Right atrium auricular region (tissue), 2 donors: ENCODE measurements around the gene CHRNE. TPM values are rescaled to one million over a fixed set of nuclear protein-coding genes. Genes with fewer than 3 reads are reported as not detected.
"Not testable (repeated sequence)": the region's sequence is repeated elsewhere in the genome, so short reads cannot be mapped to it uniquely, and the experiment has no call there.

Experiments used
- DNase-seq: peaks from one replicate; pipeline ENCODE4 v3.0.0-alpha.2; 2019; ENCODE audit warnings: low spot score
- H3K27ac ChIP-seq, 2 donors: fragments of 200-600 bp; sonication (generic); 1 replicate in 1 of 2; 2 replicates in 1 of 2; pipeline ENCODE4 v1.5.1; 2016 to 2019
- H3K27me3 ChIP-seq, 2 donors: fragments of 200-600 bp; sonication (generic); one replicate each; pipeline versions ENCODE4 v1.5.1 to v1.6.0; 2017 to 2019
- H3K36me3 ChIP-seq: fragments of 200-600 bp; sonication (generic); one replicate; pipeline ENCODE4 v1.5.1; 2016
- H3K4me1 ChIP-seq, 2 donors: fragments of 200-600 bp; sonication (generic); one replicate each; pipeline versions ENCODE4 v1.5.1 to v1.6.0; 2017 to 2019
- H3K4me3 ChIP-seq, 2 donors: fragments of 200-600 bp; sonication (generic); 1 replicate in 1 of 2; 2 replicates in 1 of 2; pipeline ENCODE4 v1.5.1; 2017 to 2019; ENCODE audit warnings: mild to moderate bottlenecking in 1 of 2, moderate library complexity in 1 of 2
- H3K9me3 ChIP-seq, 2 donors: fragments of 200-600 bp; sonication (generic); one replicate each; pipeline ENCODE4 v1.5.1; 2019
- total RNA-seq, 2 donors: library from RNA; depleted of rRNA; stranded (reverse); fragments of >200 nt; gene quantifications; one replicate each; pipeline ENCODE4 v1.1.0, GENCODE V29; 2016
- TF ChIP-seq, protein P1 (sequence below), 2 donors: fragments of 200-600 bp; sonication (generic); IDR thresholded peaks; one replicate each; pipeline ENCODE4 v1.5.1; 2019; ENCODE audit warnings: antibody characterized with exemption in 2 of 2

Gene CHRNE
- total RNA-seq, 2 donors from 2014 or later, result 49.3 to 167 TPM

DNA sequence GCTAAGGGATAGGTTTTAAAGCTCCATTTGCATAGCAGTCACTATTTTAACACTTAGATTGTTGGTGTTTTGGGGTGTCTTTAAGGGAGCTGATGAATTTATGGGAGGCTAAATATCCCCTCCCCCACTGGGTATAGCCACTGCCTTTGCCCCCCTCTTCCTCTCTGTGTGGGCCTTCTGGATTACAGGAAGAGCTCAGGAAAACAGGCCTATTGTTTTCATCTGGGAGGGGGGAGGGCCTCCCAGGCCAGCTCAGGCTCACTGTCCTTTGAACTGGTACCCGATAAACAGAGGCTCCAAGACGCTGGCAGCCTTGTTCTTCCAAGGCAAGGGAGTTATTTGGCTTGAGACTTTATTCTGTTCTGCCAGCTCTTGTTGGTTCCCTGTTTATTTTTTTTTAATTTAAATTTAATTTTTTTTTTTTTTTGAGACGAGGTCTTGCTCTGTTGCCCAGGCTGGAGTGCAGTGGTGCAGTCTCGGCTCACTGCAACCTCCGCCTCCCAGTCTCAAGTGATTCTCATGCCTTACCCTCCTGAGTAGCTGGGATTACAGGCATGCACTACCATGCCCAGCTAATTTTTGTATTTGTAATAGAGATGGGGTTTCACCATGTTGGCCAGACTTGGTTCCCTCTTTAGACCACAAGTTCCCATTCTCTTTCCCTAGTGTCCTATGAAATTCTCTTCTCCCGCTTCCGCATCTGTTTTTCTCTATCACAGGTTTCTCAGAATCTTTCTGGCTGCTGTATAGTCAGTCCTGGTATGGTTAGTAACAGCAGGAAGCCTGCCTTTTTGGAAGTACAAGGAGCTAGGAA lies 44.6 kb downstream of the CHRNE start:
- no peaks in the 10 kb centered on the region for H3K36me3 ChIP-seq
- H3K27me3 ChIP-seq, result no peaks in the 10 kb centered on the region
- peaks cover 0 to 46% of the 10 kb centered on the region in 2 donors for H3K4me1 ChIP-seq
- no peak overlapping the region for H3K4me3 ChIP-seq
- TF ChIP-seq, protein P1, sequence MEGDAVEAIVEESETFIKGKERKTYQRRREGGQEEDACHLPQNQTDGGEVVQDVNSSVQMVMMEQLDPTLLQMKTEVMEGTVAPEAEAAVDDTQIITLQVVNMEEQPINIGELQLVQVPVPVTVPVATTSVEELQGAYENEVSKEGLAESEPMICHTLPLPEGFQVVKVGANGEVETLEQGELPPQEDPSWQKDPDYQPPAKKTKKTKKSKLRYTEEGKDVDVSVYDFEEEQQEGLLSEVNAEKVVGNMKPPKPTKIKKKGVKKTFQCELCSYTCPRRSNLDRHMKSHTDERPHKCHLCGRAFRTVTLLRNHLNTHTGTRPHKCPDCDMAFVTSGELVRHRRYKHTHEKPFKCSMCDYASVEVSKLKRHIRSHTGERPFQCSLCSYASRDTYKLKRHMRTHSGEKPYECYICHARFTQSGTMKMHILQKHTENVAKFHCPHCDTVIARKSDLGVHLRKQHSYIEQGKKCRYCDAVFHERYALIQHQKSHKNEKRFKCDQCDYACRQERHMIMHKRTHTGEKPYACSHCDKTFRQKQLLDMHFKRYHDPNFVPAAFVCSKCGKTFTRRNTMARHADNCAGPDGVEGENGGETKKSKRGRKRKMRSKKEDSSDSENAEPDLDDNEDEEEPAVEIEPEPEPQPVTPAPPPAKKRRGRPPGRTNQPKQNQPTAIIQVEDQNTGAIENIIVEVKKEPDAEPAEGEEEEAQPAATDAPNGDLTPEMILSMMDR (IDR thresholded peaks at IDR 0.05), result no peak
- DNase-seq, result no peak
- H3K9me3 ChIP-seq, result no peaks in the 10 kb centered on the region
- H3K27ac ChIP-seq, result peak overlapping the region; percentile 47 to 64

DNA sequence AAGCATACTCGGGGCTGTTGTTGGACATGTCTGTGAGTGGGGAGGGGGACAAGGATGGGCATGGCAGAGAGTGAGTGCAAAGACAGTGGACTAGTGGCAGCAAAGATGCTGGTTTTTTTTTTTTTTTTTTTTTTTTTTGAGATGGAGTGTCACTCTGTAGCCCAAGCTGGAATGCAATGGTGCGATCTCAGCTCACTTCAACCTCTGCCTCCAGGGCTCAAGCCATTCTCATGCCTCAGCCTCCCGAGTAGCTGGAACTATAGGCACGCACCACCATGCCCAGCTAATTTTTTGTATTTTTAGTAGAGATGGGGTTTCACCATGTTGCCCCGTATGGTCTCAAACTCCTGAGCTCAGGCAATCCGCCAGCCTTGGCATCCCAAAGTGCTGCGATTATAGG lies 45.6 kb downstream of the CHRNE start:
- not testable (repeated sequence) for H3K36me3 ChIP-seq, H3K9me3 ChIP-seq, H3K27me3 ChIP-seq, H3K4me3 ChIP-seq, DNase-seq
- Histone ChIP-seq H3K4me1 (peaks cover 0 to 47% of the 10 kb centered on the region in 2 donors), H3K27ac (peak overlapping the region in 1 of 2 donors; percentile 64)

- Histone ChIP-seq H3K4me1 (peaks cover 0 to 49% of the 10 kb centered on the region in 2 donors), H3K27ac (no peak overlapping the region)
Measured at GRCh38 chr17:4856937-4857314, 46.0 kb downstream of the CHRNE start.

DNA sequence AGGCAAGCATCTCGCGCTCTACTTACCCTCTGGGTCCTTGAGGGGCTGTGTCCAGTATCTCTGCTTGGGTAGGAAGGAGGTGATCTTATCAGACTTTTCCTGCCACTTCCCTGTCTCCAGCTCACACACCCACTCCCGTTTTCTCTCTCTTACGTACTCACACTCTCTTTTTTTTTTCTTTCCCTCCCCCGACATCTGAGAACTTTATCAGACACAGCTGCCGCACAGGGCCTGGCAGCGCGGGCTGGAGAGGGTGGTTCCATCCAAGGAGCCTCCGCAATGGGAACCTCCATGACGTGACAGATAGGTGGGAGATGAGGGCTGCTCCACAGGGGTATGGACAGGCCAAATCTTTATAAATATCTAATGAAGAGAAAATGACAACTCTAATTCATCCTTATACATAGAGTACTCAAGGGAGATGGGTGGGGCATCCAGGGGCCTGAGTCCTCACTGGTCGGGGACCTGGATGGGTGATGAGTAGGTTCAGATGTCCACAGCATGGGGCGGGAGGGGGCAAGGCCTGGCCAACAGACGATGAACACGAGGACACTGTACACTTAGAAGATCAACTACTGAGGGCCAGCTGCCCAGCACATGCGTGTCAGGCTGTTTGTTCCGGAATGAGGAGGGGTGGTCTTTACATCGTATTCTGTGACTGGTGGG lies 46.5 kb downstream of the CHRNE start:
- no peaks in the 10 kb centered on the region for H3K9me3 ChIP-seq
- peaks cover 0 to 49% of the 10 kb centered on the region in 2 donors for H3K4me1 ChIP-seq
- H3K27ac ChIP-seq, result no peak overlapping the region
- H3K4me3 ChIP-seq, result no peak overlapping the region
- H3K27me3 ChIP-seq, result no peaks in the 10 kb centered on the region
- TF ChIP-seq, protein P1 (IDR thresholded peaks at IDR 0.05), result no peak
- H3K36me3 ChIP-seq, result no peaks in the 10 kb centered on the region
- no peak for DNase-seq

More at GRCh38 chr17:4856937-4857314, 46.0 kb downstream of the CHRNE start:
- H3K27me3 ChIP-seq, result no peaks in the 10 kb centered on the region
- no peaks in the 10 kb centered on the region for H3K9me3 ChIP-seq
- no peak for DNase-seq
- TF ChIP-seq, protein P1 (IDR thresholded peaks at IDR 0.05), result no peak
- no peaks in the 10 kb centered on the region for H3K36me3 ChIP-seq
- H3K4me3 ChIP-seq, result no peak overlapping the region

DNA sequence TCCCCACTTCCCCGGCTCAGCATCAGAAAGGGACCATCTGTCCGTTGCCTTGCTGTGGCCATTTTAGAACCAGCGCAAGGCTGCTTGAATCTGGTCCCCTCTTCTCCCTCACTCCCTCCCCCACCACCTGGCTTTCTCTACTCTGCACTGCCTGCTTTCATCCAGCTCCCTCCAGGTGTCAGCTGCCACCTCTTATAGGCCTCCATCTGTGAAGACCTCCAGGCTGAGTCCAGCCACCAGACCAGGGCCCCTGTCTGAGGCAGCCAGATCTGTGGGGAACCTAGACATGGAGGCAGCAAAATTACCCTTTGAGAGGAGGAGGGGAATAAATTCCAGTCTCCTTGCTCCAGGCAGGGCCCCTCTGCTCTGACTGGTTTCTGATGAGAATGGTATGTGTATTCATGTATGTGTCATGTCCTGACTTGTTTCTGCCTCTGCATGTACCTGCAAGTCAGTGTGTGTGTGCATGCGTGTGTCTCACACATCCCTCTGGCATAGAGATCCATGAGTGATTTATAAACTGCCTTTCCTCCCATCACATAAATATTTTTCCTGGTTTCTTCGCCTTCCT lies 48.7 kb downstream of the CHRNE start:
- Histone ChIP-seq H3K36me3 (no peaks in the 10 kb centered on the region), H3K27ac (no peak overlapping the region), H3K4me3 (no peak overlapping the region), H3K27me3 (no peaks in the 10 kb centered on the region), H3K9me3 (no peaks in the 10 kb centered on the region), H3K4me1 (peaks cover 0 to 40% of the 10 kb centered on the region in 2 donors)
- no peak for DNase-seq
- TF ChIP-seq, protein P1 (IDR thresholded peaks at IDR 0.05), result no peak

DNA sequence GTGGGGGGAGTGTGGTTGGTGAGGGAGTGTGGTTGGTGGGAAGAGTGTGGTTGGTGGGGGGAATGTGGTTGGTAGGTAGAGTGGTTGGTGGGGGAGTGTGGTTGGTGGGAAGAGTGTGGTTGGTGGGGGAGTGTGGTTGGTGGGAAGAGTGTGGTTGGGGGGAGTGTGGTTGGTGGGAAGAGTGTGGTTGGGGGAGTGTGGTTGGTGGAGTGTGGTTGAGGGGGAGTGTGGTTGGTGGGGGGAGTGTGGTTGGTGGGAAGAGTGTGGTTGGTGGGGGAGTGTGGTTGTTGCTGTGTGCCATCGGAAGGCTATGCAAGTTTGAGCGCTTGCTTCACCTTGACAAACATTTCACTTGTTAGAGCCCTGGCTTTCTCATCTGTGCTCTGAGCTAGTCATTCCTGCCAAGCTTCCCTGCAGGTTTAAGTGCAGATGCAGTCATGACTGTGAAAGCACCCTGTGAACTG lies 49.7 kb downstream of the CHRNE start:
- no peak overlapping the region for H3K4me3 ChIP-seq
- H3K27me3 ChIP-seq, result no peaks in the 10 kb centered on the region
- DNase-seq, result no peak
- peaks cover 0 to 31% of the 10 kb centered on the region in 2 donors for H3K4me1 ChIP-seq
- TF ChIP-seq, protein P1 (IDR thresholded peaks at IDR 0.05), result no peak
- H3K9me3 ChIP-seq, result no peaks in the 10 kb centered on the region
- no peaks in the 10 kb centered on the region for H3K36me3 ChIP-seq
- no peak overlapping the region for H3K27ac ChIP-seq
